ENCODE measurements around the gene CYP3A4.

DNA sequence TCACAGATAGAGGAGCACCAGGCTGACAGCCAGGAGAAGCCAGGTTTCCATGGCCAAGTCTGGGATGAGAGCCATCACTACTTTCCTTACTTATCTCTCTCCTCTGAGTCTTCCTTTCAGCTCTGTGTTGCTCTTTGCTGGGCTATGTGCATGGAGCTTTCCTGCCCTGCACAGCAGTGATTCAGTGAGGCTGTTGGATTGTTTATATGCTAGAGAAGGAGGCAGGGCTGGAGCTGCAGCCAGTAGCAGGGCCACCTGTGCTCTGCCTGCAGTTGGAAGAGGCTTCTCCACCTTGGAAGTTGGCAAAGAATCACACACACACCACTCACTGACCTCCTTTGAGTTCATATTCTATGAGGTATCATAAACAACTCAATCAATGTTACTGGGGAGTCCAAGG, at the start of gene CYP3A4:
- no peak for TF ChIP-seq RFX5 (IDR thresholded peaks at IDR 0.05; ENCODE audit: low read length)
- TF ChIP-seq, protein P1, sequence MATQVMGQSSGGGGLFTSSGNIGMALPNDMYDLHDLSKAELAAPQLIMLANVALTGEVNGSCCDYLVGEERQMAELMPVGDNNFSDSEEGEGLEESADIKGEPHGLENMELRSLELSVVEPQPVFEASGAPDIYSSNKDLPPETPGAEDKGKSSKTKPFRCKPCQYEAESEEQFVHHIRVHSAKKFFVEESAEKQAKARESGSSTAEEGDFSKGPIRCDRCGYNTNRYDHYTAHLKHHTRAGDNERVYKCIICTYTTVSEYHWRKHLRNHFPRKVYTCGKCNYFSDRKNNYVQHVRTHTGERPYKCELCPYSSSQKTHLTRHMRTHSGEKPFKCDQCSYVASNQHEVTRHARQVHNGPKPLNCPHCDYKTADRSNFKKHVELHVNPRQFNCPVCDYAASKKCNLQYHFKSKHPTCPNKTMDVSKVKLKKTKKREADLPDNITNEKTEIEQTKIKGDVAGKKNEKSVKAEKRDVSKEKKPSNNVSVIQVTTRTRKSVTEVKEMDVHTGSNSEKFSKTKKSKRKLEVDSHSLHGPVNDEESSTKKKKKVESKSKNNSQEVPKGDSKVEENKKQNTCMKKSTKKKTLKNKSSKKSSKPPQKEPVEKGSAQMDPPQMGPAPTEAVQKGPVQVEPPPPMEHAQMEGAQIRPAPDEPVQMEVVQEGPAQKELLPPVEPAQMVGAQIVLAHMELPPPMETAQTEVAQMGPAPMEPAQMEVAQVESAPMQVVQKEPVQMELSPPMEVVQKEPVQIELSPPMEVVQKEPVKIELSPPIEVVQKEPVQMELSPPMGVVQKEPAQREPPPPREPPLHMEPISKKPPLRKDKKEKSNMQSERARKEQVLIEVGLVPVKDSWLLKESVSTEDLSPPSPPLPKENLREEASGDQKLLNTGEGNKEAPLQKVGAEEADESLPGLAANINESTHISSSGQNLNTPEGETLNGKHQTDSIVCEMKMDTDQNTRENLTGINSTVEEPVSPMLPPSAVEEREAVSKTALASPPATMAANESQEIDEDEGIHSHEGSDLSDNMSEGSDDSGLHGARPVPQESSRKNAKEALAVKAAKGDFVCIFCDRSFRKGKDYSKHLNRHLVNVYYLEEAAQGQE (IDR thresholded peaks at IDR 0.05; ENCODE audit: low read depth, low read length), result no peak
- TF ChIP-seq EP300 (IDR thresholded peaks at IDR 0.05; ENCODE audit: borderline replicate concordance in 1 of 2, low read depth in 1 of 2, low read length in 1 of 2), result no peak
